Measurements from ENCODE around the gene ITGA2B. TPM values are rescaled to one million over a fixed set of nuclear protein-coding genes. Genes with fewer than 3 reads are reported as not detected.

The ITGA2B gene
- total RNA-seq, 1 experiment from 2014 or later, result 8.3 TPM

- TF ChIP-seq, protein P1, sequence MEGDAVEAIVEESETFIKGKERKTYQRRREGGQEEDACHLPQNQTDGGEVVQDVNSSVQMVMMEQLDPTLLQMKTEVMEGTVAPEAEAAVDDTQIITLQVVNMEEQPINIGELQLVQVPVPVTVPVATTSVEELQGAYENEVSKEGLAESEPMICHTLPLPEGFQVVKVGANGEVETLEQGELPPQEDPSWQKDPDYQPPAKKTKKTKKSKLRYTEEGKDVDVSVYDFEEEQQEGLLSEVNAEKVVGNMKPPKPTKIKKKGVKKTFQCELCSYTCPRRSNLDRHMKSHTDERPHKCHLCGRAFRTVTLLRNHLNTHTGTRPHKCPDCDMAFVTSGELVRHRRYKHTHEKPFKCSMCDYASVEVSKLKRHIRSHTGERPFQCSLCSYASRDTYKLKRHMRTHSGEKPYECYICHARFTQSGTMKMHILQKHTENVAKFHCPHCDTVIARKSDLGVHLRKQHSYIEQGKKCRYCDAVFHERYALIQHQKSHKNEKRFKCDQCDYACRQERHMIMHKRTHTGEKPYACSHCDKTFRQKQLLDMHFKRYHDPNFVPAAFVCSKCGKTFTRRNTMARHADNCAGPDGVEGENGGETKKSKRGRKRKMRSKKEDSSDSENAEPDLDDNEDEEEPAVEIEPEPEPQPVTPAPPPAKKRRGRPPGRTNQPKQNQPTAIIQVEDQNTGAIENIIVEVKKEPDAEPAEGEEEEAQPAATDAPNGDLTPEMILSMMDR (conservative IDR thresholded peaks at IDR 0.05), result no peak
- H3K27me3 ChIP-seq (ENCODE audit: insufficient read depth, low read length), result no peaks in the 10 kb centered on the region
- no peaks in the 10 kb centered on the region; a peak in 1 of 5 replicates for H3K9me3 Mint-ChIP-seq
These were observed 13.2 kb upstream of the ITGA2B start for GRCh38 chr17:44402564-44403172.

More at GRCh38 chr17:44402564-44403172, 13.2 kb upstream of the ITGA2B start:
- Histone ChIP-seq H2AFZ (ENCODE audit: low read length) (no peak overlapping the region), H2BK12ac (ENCODE audit: insufficient read length, low read depth, low read length) (no peak overlapping the region), H3K4me2 (ENCODE audit: insufficient read depth, insufficient read length, low read length) (no peak overlapping the region), H3K9ac (ENCODE audit: extremely low read depth, insufficient read length, low read length) (no peak overlapping the region), H3T11ph (ENCODE audit: low read length) (no peak overlapping the region), H2BK5ac (ENCODE audit: insufficient read length, low read length) (no peak overlapping the region), H3K14ac (ENCODE audit: insufficient read depth, low read length) (no peak overlapping the region), H3K79me1 (ENCODE audit: insufficient read depth, low read depth, low read length, poor library complexity, severe bottlenecking) (no peaks in the 10 kb centered on the region), H4K5ac (ENCODE audit: insufficient read length, low read depth, low read length) (no peak overlapping the region), H2BK20ac (ENCODE audit: low read depth, low read length, poor library complexity, severe bottlenecking) (no peak overlapping the region), H4K20me1 (ENCODE audit: control insufficient read depth, insufficient read depth, insufficient read length) (no peaks in the 10 kb centered on the region), H3K23me2 (ENCODE audit: insufficient read length, low read depth, low read length, poor library complexity, severe bottlenecking) (no peaks in the 10 kb centered on the region), H2BK120ac (ENCODE audit: low read depth, low read length, poor library complexity, severe bottlenecking) (no peak overlapping the region), H4K8ac (replicated peaks; ENCODE audit: insufficient read length, low read depth, low read length) (no peak overlapping the region), H2BK15ac (ENCODE audit: low read depth, low read length) (no peak overlapping the region), H3K4me1 (ENCODE audit: insufficient read depth, low read length) (no peaks in the 10 kb centered on the region), H2AK5ac (ENCODE audit: insufficient read length, low read length) (no peak overlapping the region), H3K79me2 (ENCODE audit: insufficient read depth, low read length) (no peaks in the 10 kb centered on the region), H3K23ac (ENCODE audit: insufficient read length, low read depth, low read length) (no peak overlapping the region), H3K9me3 (ENCODE audit: control insufficient read depth, low read depth, low read length) (no peaks in the 10 kb centered on the region), H4K91ac (ENCODE audit: insufficient read length, low read depth, low read length) (no peak overlapping the region), H3K56ac (ENCODE audit: insufficient read length, low read depth, low read length) (no peak overlapping the region), H3K18ac (ENCODE audit: insufficient read length, low read depth, low read length) (no peak overlapping the region), H3K27ac (ENCODE audit: insufficient read length, low read depth, low read length) (no peak overlapping the region), H3K4ac (ENCODE audit: low read depth, low read length) (no peak overlapping the region)
- Mint-ChIP-seq H3K27ac (no peak overlapping the region), H3K4me3 (no peak overlapping the region), H3K36me3 (ENCODE audit: insufficient read depth in 1 of 3, low read depth in 3 of 3) (peaks cover 25 to 73% (median 55%) of the 10 kb centered on the region in 3 experiments; a peak in 6 of 7 replicates), H3K27me3 (ENCODE audit: low read depth) (no peaks in the 10 kb centered on the region), H3K4me1 (no peaks in the 10 kb centered on the region)
- DNase-seq, result no peak
- WGBS (ENCODE audit: extremely low coverage, insufficient read length, low lambda C conversion rate), result no CpG with 5 or more reads among the region's 5 CpGs

All from H9 (cell line).